K562 (cell line): Measurements from ENCODE around the gene CASP7. TPM values are rescaled to one million over a fixed set of nuclear protein-coding genes. Genes with fewer than 3 reads are reported as not detected.

Experiments used
- ATAC-seq: fragments of 200-7000 bp; cut with Tn5 transposase; 3 replicates; pipeline ENCODE4 v1.9.1; 2020; ENCODE audit warnings: moderate library complexity
- BruUV-seq: library from RNA; stranded (reverse); fragments of 400-500 nt; replicated peaks from 2 replicates; lab custom pipeline; 2021; lab: Mats Ljungman, UMichigan
- CTCF ChIA-PET: fragments of 300-600 bp; formaldehyde crosslinking; extraction: SDS; loops from one replicate; lab custom pipeline; 2021; ENCODE audit warnings: low intra/inter-chr PET ratio; lab: Yijun Ruan, JAX
- POLR2A ChIA-PET: fragments of 300-600, 350-650 bp; sonication (Branson Sonifier 250); formaldehyde crosslinking; extraction: SDS; loops from one replicate; lab custom pipeline; 2021; ENCODE audit warnings: antibody characterized with exemption, inconsistent platforms; lab: Yijun Ruan, JAX
- DNase-seq, 4 experiments: peaks; one replicate each; pipeline versions ENCODE4 v3.0.0 to v3.0.0-alpha.2; 2011 to 2018; ENCODE audit warnings: low spot score in 3 of 4, mixed read lengths in 3 of 4; ENCODE audit errors: extremely low read depth in 1 of 4
- FAIRE-seq: peaks from 2 replicates; lab custom pipeline; 2011; peaks lifted over from hg19 to GRCh38; lab: Jason Lieb, UNC
- H2AFZ ChIP-seq: 2 replicates; pipeline ENCODE4 v1.6.0; 2011; ENCODE audit warnings: low read depth, low read length, control low read depth, inconsistent platforms
- H3K27ac ChIP-seq: fragments of 200-600 bp; 3 replicates; pipeline ENCODE4 v1.8.0; 2011; ENCODE audit warnings: low read depth, mild to moderate bottlenecking, control low read depth, inconsistent platforms, low read length, moderate library complexity, mixed read lengths; ENCODE audit errors: extremely low read depth
- H3K27me3 ChIP-seq, 2 experiments: fragments of 300-600 bp in 1 of 2; 2 replicates in 1 of 2; 3 replicates in 1 of 2; pipeline versions ENCODE4 v1.6.0 to v1.8.0; 2011; ENCODE audit warnings: inconsistent platforms in 2 of 2, low read length in 2 of 2, mild to moderate bottlenecking in 1 of 2, mixed read lengths in 1 of 2, moderate library complexity in 1 of 2; ENCODE audit not compliant: control insufficient read depth in 2 of 2, insufficient read depth in 2 of 2
- H3K36me3 ChIP-seq: fragments of 300-600 bp; 3 replicates; pipeline ENCODE4 v1.8.0; 2011; ENCODE audit warnings: mild to moderate bottlenecking, low read length, inconsistent platforms; ENCODE audit not compliant: control insufficient read depth, insufficient read depth
- H3K4me1 ChIP-seq, 2 experiments: fragments of 200-600 bp in 1 of 2; replicated peaks in 1 of 2; 2 replicates in 1 of 2; 3 replicates in 1 of 2; pipeline versions ENCODE4 v1.5.1 to v1.8.0; 2011; ENCODE audit warnings: inconsistent platforms in 2 of 2, low read length in 2 of 2, mild to moderate bottlenecking in 1 of 2, mixed read lengths in 1 of 2, moderate library complexity in 1 of 2; ENCODE audit not compliant: control insufficient read depth in 2 of 2, insufficient read depth in 2 of 2
- H3K4me2 ChIP-seq: 2 replicates; pipeline ENCODE4 v1.6.1; 2011; ENCODE audit warnings: low read length, control low read depth, inconsistent platforms, mixed read lengths; ENCODE audit not compliant: insufficient read depth
- H3K4me3 ChIP-seq: fragments of 200-600 bp; sonication (generic), shearing (Covaris generic); 2 replicates; pipeline ENCODE4 v1.5.1; 2016; ENCODE audit warnings: control low read depth, inconsistent platforms
- H3K79me2 ChIP-seq: fragments of 200-600 bp; 3 replicates; pipeline ENCODE4 v1.8.0; 2011; ENCODE audit warnings: low read length, inconsistent platforms; ENCODE audit not compliant: control insufficient read depth, insufficient read depth
- H3K9ac ChIP-seq, 2 experiments: 2 replicates each; pipeline versions ENCODE4 v1.6.0 to v1.6.1; 2011; ENCODE audit warnings: low read depth in 2 of 2, low read length in 2 of 2, control low read depth in 1 of 2, inconsistent platforms in 1 of 2, mild to moderate bottlenecking in 1 of 2, mixed read lengths in 1 of 2; ENCODE audit not compliant: insufficient read depth in 1 of 2
- H3K9me1 ChIP-seq: one replicate; pipeline ENCODE4 v1.6.0; 2011; ENCODE audit warnings: inconsistent platforms, mild to moderate bottlenecking, low read length, moderate library complexity; ENCODE audit not compliant: control insufficient read depth, insufficient read depth
- H3K9me3 ChIP-seq: replicated peaks from 2 replicates; pipeline ENCODE4 v1.5.1; 2011; ENCODE audit warnings: low read depth, low read length, inconsistent platforms; ENCODE audit not compliant: control insufficient read depth, insufficient read depth
- H4K20me1 ChIP-seq: replicated peaks from 2 replicates; pipeline ENCODE4 v1.6.1; 2011; ENCODE audit warnings: low read length, inconsistent platforms, mixed read lengths; ENCODE audit not compliant: control insufficient read depth, insufficient read depth
- MEIS2 ChIP-seq: fragments of 450-650 bp; IDR thresholded peaks from 2 replicates; pipeline ENCODE4 v1.6.1; 2014; ENCODE audit warnings: mild to moderate bottlenecking; ENCODE audit not compliant: partially characterized antibody
- NFYB ChIP-seq: IDR thresholded peaks from 2 replicates; pipeline ENCODE4 v1.6.1; 2011; ENCODE audit warnings: mild to moderate bottlenecking, moderate library complexity; ENCODE audit not compliant: insufficient read length; ENCODE audit errors: extremely low read depth
- WGBS: fragments of 100-300 bp; shearing (Covaris generic); methylation state at CpG from one replicate; pipeline ENCODE4 v1.1.6; 2016; ENCODE audit warnings: low coverage, mixed read lengths; ENCODE audit not compliant: insufficient coverage; ENCODE audit errors: missing lambda C conversion rate; 5-methylcytosine and 5-hydroxymethylcytosine counted together
- in situ Hi-C: fragments of 300-500 bp; cut with MboI; formaldehyde crosslinking; loops from 4 replicates; pipeline ENCODE4 v1.15.0; 2018; ENCODE audit warnings: inconsistent platforms, mixed read lengths
- intact Hi-C: fragments of 100-400 bp; cut with micrococcal nuclease; formaldehyde crosslinking; loops from 2 replicates; pipeline ENCODE4 v1.14.2; 2022
- polyA plus RNA-seq, 8 experiments: library from polyadenylated mRNA; depleted of rRNA in 4 of 8; stranded (reverse) in 5 of 8; unstranded in 3 of 8; fragments of >200 nt; fragmentation: Nextera tagmentation in 2 of 8; fragmentation: Illumina TruSeq in 1 of 8; extraction: Ambion mirVana in 2 of 8; extraction: Trizol in 1 of 8; gene quantifications; 2 replicates each; pipeline versions ENCODE4 v1.2.1 to v1.2.3, GENCODE V29; 2011 to 2014; ENCODE audit warnings: inconsistent platforms in 1 of 8, missing spikeins in 1 of 8
- total RNA-seq, 7 experiments: library from RNA; depleted of rRNA in 6 of 7; stranded (reverse); fragments of >200 nt in 6 of 7; fragmentation: Illumina TruSeq in 2 of 7; extraction: Trizol in 2 of 7; gene quantifications; 2 replicates each; pipeline versions ENCODE4 v1.2.1 to v1.2.3, GENCODE V29; 2011 to 2021; ENCODE audit warnings: low replicate concordance in 1 of 7
- TF ChIP-seq, protein P1 (sequence below), 2 experiments: IDR thresholded peaks in 1 of 2; conservative IDR thresholded peaks in 1 of 2; 2 replicates each; pipeline ENCODE4 v1.6.1; 2016; ENCODE audit warnings: low read depth in 2 of 2, mild to moderate bottlenecking in 1 of 2, missing compliant biosample characterization in 1 of 2, missing genetic modification characterization in 1 of 2, moderate library complexity in 1 of 2
- TF ChIP-seq, protein P2 (sequence below): fragments of 450-650 bp; IDR thresholded peaks from 2 replicates; pipeline ENCODE4 v1.6.1; 2016
- TF ChIP-seq, protein P3 (sequence below): fragments of 250-450 bp; sonication (Bioruptor Pico); IDR thresholded peaks from 2 replicates; pipeline ENCODE4 v1.8.0; 2021; ENCODE audit warnings: moderate library complexity, mild to moderate bottlenecking, inconsistent platforms

The CASP7 gene
- total and polyA plus RNA-seq, 9 of the 15 experiments (the other 6 are each of a cell fraction or from before 2014, with no cell fraction given): 2.2 to 23.3 (median 9.0) TPM

DNA sequence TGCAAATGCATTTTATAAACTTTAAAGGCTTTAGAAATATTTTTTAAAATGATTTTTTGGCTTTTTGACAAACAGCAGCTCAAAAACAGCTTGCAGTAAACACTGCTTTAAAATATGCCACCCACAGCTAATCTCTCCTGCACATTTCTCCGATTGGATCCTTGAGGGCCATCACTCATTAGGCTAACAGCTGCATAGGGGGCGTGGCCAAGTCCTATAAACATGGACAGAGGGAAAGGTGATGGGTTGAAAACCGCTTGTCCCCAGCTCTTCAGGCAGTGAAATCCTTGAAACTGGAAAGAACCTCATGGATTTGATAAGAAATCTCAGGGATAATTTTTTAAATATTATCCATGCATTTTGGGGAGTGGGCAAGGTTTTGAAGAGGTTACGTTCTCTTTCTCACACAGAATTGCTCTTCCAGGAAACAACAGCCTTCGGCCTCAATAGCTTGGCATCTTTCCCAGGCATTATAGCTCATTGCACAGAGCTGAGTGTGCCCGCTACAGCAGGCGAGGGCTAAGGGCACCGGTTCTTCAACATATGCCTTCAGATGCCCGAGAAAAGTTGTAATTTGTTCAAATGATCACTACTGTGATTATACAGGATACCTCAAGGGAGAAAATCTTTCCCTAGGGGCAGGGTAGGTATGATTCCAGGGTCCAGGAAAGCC lies 73.4 kb downstream of the CASP7 start:
- Histone ChIP-seq H3K4me2 (no peak overlapping the region), H3K27ac (no peak overlapping the region), H3K4me1 (no peaks in the 10 kb centered on the region), H3K79me2 (no peaks in the 10 kb centered on the region)
- WGBS: 4% methylated on average over 7 of the region's 9 CpGs
- CTCF ChIA-PET: no interaction called here
- ATAC-seq: no peak
- peak; percentile 47 for TF ChIP-seq MEIS2
- peak; percentile 11 for TF ChIP-seq NFYB
- TF ChIP-seq, protein P1, sequence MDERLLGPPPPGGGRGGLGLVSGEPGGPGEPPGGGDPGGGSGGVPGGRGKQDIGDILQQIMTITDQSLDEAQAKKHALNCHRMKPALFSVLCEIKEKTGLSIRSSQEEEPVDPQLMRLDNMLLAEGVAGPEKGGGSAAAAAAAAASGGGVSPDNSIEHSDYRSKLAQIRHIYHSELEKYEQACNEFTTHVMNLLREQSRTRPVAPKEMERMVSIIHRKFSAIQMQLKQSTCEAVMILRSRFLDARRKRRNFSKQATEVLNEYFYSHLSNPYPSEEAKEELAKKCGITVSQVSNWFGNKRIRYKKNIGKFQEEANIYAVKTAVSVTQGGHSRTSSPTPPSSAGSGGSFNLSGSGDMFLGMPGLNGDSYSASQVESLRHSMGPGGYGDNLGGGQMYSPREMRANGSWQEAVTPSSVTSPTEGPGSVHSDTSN (CRISPR knock-in tag; IDR thresholded peaks at IDR 0.05; ENCODE audit: low read depth): no peak
- TF ChIP-seq, protein P1 (tag; conservative IDR thresholded peaks at IDR 0.05; ENCODE audit: low read depth): peak; percentile 81
- TF ChIP-seq, protein P2, sequence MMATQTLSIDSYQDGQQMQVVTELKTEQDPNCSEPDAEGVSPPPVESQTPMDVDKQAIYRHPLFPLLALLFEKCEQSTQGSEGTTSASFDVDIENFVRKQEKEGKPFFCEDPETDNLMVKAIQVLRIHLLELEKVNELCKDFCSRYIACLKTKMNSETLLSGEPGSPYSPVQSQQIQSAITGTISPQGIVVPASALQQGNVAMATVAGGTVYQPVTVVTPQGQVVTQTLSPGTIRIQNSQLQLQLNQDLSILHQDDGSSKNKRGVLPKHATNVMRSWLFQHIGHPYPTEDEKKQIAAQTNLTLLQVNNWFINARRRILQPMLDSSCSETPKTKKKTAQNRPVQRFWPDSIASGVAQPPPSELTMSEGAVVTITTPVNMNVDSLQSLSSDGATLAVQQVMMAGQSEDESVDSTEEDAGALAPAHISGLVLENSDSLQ: peak; percentile 81
- TF ChIP-seq, protein P3, sequence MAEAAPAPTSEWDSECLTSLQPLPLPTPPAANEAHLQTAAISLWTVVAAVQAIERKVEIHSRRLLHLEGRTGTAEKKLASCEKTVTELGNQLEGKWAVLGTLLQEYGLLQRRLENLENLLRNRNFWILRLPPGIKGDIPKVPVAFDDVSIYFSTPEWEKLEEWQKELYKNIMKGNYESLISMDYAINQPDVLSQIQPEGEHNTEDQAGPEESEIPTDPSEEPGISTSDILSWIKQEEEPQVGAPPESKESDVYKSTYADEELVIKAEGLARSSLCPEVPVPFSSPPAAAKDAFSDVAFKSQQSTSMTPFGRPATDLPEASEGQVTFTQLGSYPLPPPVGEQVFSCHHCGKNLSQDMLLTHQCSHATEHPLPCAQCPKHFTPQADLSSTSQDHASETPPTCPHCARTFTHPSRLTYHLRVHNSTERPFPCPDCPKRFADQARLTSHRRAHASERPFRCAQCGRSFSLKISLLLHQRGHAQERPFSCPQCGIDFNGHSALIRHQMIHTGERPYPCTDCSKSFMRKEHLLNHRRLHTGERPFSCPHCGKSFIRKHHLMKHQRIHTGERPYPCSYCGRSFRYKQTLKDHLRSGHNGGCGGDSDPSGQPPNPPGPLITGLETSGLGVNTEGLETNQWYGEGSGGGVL: no peak
- TF ChIP-seq, all 486 proteins: peak for 4
- H3K27me3 ChIP-seq: peaks cover 2 to 15% of the 10 kb centered on the region in 2 experiments; a peak in 2 of 5 replicates
- H3K4me3 ChIP-seq: no peak overlapping the region
- in situ Hi-C loops (no loop called here), intact Hi-C loops (no loop called here)
- FAIRE-seq (no peak), DNase-seq (peak in 1 of 4 experiments; percentile 7)
- H3K9me3 ChIP-seq: no peaks in the 10 kb centered on the region
- no peaks in the 10 kb centered on the region for H3K36me3 ChIP-seq
- POLR2A ChIA-PET: no interaction called here
- no TSS peak for BruUV-seq
- H2AFZ ChIP-seq: no peak overlapping the region
- no peak overlapping the region for H3K9ac ChIP-seq
- no peaks in the 10 kb centered on the region for H3K9me1 ChIP-seq
- H4K20me1 ChIP-seq: no peaks in the 10 kb centered on the region
